H1 (cell line): Measurements from ENCODE around the gene CCDC30. TPM values are rescaled to one million over a fixed set of nuclear protein-coding genes. Genes with fewer than 3 reads are reported as not detected.

Source experiments
- CBX8 ChIP-seq: fragments of 300-800, 300-1000 bp; sonication (generic); IDR thresholded peaks from 2 replicates; pipeline ENCODE4 v1.7.1; 2016; ENCODE audit warnings: low read depth, low read length, borderline replicate concordance
- CTCF ChIP-seq, 3 experiments: IDR thresholded peaks; 1 replicate in 2 of 3; 2 replicates in 1 of 3; pipeline versions ENCODE4 v1.5.1 to v1.6.1; 2011; ENCODE audit warnings: low read length in 3 of 3, mild to moderate bottlenecking in 3 of 3, inconsistent platforms in 2 of 3, low read depth in 1 of 3, moderate library complexity in 1 of 3; ENCODE audit not compliant: insufficient read depth in 1 of 3; ENCODE audit errors: control extremely low read depth in 1 of 3
- EZH2 ChIP-seq: fragments of 200-600 bp; sonication (generic); IDR thresholded peaks from 2 replicates; pipeline ENCODE4 v1.7.1; 2012; ENCODE audit warnings: low read depth, mild to moderate bottlenecking, moderate library complexity, low read length, inconsistent platforms; ENCODE audit not compliant: severe bottlenecking
- HDAC2 ChIP-seq, 2 experiments: fragments of 300-600 bp in 1 of 2; sonication (generic) in 1 of 2; IDR thresholded peaks; 2 replicates each; pipeline ENCODE4 v1.6.1; 2011 to 2012; ENCODE audit warnings: low read depth in 2 of 2, low read length in 2 of 2, mild to moderate bottlenecking in 2 of 2, moderate library complexity in 2 of 2, borderline replicate concordance in 1 of 2, inconsistent platforms in 1 of 2
- RBBP5 ChIP-seq: IDR thresholded peaks from 2 replicates; pipeline ENCODE4 v1.7.1; 2012; ENCODE audit warnings: low read depth, mild to moderate bottlenecking, inconsistent platforms, low read length, moderate library complexity, borderline replicate concordance
- RNF2 ChIP-seq: fragments of 200-900, 300-1000 bp; sonication (generic); IDR thresholded peaks from 2 replicates; pipeline ENCODE4 v1.7.1; 2016; ENCODE audit warnings: borderline replicate concordance, low read depth, mild to moderate bottlenecking, antibody characterized with exemption, low read length; ENCODE audit not compliant: poor library complexity, severe bottlenecking; ENCODE audit errors: missing control alignments
- YY1 ChIP-seq: IDR thresholded peaks from 2 replicates; pipeline ENCODE4 v1.6.1; 2011; ENCODE audit warnings: low read depth, mild to moderate bottlenecking, low read length
- polyA plus RNA-seq, 7 experiments: library from polyadenylated mRNA; depleted of rRNA in 3 of 7; stranded (reverse) in 5 of 7; unstranded in 2 of 7; fragments of >200 nt in 5 of 7; fragments of 200-250 nt in 2 of 7; gene quantifications; 1 replicate in 5 of 7; 2 replicates in 1 of 7; 4 replicates in 1 of 7; pipeline versions ENCODE4 v1.2.1 to v1.2.3, GENCODE V29; 2011 to 2013; ENCODE audit warnings: missing spikeins in 2 of 7, mixed read lengths in 2 of 7
- total RNA-seq: library from RNA; stranded (reverse); fragmentation: NEBNext Ultra II Directional; extraction: Animal tissue kit (Norgen Biotek cat#: 25700); gene quantifications from 2 replicates; pipeline ENCODE4 v1.2.1, GENCODE V29; 2021
- TF ChIP-seq, protein P1 (sequence below): IDR thresholded peaks from 2 replicates; pipeline ENCODE4 v1.6.1; 2012; ENCODE audit warnings: inconsistent platforms
- TF ChIP-seq, protein P2 (sequence below): IDR thresholded peaks from 2 replicates; pipeline ENCODE4 v1.6.1; 2012; ENCODE audit warnings: low read length, inconsistent platforms

The CCDC30 gene
- total and polyA plus RNA-seq, 2 of the 8 experiments (the other 6 are each of a cell fraction or from before 2014, with no cell fraction given): 0.60 to 1.8 TPM

- TF ChIP-seq YY1: peak; percentile 88
- no peak for TF ChIP-seq RNF2
- peak; percentile 73 for TF ChIP-seq RBBP5
- TF ChIP-seq CTCF (IDR thresholded peaks at IDR 0.05; ENCODE audit: control extremely low read depth in 1 of 3, insufficient read depth in 1 of 3, low read depth in 1 of 3, low read length in 3 of 3): peak; percentile 22 to 32 (median 31)
- TF ChIP-seq, protein P1, sequence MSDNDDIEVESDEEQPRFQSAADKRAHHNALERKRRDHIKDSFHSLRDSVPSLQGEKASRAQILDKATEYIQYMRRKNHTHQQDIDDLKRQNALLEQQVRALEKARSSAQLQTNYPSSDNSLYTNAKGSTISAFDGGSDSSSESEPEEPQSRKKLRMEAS: peak; percentile 81
- TF ChIP-seq CBX8: no peak
- peak; percentile 56 to 71; a peak in 2 of 4 replicates for TF ChIP-seq HDAC2 (IDR thresholded peaks at IDR 0.05; ENCODE audit: borderline replicate concordance in 1 of 2, low read depth in 2 of 2, low read length in 2 of 2)
- TF ChIP-seq, protein P2, sequence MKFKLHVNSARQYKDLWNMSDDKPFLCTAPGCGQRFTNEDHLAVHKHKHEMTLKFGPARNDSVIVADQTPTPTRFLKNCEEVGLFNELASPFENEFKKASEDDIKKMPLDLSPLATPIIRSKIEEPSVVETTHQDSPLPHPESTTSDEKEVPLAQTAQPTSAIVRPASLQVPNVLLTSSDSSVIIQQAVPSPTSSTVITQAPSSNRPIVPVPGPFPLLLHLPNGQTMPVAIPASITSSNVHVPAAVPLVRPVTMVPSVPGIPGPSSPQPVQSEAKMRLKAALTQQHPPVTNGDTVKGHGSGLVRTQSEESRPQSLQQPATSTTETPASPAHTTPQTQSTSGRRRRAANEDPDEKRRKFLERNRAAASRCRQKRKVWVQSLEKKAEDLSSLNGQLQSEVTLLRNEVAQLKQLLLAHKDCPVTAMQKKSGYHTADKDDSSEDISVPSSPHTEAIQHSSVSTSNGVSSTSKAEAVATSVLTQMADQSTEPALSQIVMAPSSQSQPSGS: no peak
- TF ChIP-seq EZH2: no peak
These were observed 195.1 kb downstream of the CCDC30 start, which contains the start of gene PPIH (continued) for GRCh38 chr1:42657981-42658876.
